ENCODE measurements around the gene TUBB1.

Gene TUBB1

DNA sequence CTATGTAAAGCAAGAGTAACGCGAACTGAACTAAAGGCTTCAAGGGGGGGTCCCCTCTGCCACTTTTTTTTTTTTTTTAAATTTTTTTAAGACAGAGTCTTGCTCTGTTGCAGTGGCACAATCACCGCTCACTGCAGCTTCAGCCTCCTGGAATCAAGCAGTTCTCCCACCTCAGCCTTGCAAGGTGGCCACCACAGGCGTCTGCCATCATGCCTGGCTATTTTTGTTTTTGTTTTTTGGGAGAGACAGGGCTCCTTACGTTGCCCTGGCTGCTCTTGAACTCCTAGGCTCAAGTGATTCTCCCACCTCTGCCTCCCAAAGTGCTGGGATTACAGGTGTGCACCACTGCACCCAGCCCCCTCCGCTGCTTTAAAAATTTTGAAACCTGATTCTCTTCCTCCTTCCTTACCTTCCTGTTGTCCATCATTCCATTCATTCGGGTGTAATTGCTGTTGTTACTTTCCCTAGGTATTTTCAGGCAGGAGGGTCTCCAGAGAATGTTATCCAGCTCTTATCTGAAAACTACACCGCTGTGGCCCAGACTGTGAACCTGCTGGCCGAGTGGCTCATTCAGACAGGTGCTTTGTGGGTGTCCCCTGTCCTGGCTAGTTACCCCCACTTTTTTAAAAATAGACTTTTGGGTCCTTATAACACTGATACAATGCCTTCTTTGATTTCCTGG, 32.8 kb upstream of the TUBB1 start:
- Histone ChIP-seq H3K9ac (ENCODE audit: low read length) (no peak overlapping the region), H3K4me3 (ENCODE audit: low read length) (no peak overlapping the region), H3K9me3 (ENCODE audit: insufficient read depth, low read length) (no peaks in the 10 kb centered on the region), H3K79me2 (ENCODE audit: low read length) (peaks cover 67% of the 10 kb centered on the region), H2AFZ (ENCODE audit: low read depth, low read length) (no peak overlapping the region), H3K27me3 (ENCODE audit: low read depth, low read length) (no peaks in the 10 kb centered on the region), H4K20me1 (ENCODE audit: insufficient read depth, low read length) (peaks cover 56% of the 10 kb centered on the region), H3K27ac (ENCODE audit: low read length) (no peak overlapping the region), H3K4me2 (ENCODE audit: low read length) (no peak overlapping the region), H3K36me3 (replicated peaks; ENCODE audit: low read depth, low read length) (peaks cover 63% of the 10 kb centered on the region), H3K4me1 (ENCODE audit: low read length) (peaks cover 19% of the 10 kb centered on the region)
- TF ChIP-seq EZH2phosphoT487 (IDR thresholded peaks at IDR 0.05; ENCODE audit: low read depth): no peak
- TF ChIP-seq, protein P1, sequence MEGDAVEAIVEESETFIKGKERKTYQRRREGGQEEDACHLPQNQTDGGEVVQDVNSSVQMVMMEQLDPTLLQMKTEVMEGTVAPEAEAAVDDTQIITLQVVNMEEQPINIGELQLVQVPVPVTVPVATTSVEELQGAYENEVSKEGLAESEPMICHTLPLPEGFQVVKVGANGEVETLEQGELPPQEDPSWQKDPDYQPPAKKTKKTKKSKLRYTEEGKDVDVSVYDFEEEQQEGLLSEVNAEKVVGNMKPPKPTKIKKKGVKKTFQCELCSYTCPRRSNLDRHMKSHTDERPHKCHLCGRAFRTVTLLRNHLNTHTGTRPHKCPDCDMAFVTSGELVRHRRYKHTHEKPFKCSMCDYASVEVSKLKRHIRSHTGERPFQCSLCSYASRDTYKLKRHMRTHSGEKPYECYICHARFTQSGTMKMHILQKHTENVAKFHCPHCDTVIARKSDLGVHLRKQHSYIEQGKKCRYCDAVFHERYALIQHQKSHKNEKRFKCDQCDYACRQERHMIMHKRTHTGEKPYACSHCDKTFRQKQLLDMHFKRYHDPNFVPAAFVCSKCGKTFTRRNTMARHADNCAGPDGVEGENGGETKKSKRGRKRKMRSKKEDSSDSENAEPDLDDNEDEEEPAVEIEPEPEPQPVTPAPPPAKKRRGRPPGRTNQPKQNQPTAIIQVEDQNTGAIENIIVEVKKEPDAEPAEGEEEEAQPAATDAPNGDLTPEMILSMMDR (IDR thresholded peaks at IDR 0.05; ENCODE audit: low read depth, low read length): no peak

DNA sequence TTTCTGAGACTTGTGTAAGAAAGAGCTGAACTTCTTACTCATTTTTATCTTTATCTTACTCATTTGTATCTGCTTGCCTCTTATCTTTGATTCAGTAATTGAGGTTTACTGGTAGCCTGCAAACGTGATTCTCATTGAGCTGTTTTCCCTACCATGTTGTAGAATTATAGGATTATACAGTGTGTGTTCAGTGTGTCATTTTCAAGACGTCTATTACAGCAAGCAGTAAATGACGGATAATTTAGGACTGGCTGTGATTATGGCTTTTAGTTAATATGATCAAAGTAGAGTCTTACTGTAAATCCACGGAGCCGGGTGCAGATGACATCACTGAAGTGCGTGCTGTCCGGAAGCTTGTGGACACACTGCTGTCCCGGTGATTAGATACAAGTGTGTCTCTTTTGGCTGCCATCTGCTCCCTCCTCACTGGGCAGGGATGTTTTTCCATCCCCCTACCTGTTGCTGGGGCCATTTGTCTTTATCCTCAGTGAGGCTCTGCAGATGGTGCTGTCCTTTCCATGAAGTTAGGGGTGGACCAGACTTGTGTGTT, 32.2 kb upstream of the TUBB1 start:
- Histone ChIP-seq H3K36me3 (replicated peaks; ENCODE audit: low read depth, low read length) (peaks cover 69% of the 10 kb centered on the region), H3K9ac (ENCODE audit: low read length) (no peak overlapping the region)

DNA sequence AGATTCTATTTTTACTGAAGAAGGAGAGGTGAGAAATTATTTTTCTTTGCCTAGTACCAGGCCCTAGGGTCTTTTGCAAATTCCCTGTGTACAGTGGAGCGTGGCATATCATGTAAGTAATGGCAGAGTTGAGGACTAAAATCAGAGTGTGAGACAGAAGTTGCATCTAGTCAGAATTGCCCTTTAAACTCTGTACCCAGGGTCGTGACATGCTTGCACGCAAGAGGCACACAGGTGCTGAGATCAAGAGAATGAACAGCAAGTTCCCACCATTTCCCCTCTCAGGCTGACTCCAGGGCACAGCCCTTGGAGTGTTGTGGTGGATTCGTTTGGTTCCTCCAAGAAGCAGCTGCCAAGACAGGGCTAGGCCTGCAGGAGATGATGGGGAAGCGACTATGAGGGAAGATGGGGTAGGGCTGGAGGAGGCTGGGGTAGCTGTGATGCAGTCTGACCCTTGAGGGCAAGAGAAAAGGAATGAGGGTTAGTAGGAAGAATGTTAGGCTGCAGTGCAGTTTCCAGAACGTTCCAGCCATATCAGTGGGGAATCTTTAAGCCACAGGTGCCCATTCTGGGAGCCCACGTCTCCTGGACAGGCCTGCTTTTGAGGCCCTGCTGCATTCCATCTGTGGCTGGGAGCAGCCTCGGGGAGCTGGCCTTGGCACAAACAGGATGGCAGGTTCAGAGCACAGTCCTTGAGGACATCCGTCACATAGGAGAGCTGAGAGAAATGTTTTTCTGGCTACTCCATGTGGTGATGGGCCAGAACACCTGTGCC, 31.3 kb upstream of the TUBB1 start:
- no peak overlapping the region for H2AFZ ChIP-seq (ENCODE audit: low read depth, low read length)
- H3K36me3 ChIP-seq (replicated peaks; ENCODE audit: low read depth, low read length): peaks cover 73% of the 10 kb centered on the region
- H3K27ac ChIP-seq (ENCODE audit: low read length): no peak overlapping the region
- H3K4me1 ChIP-seq (ENCODE audit: low read length): peaks cover 13% of the 10 kb centered on the region
- H3K9ac ChIP-seq (ENCODE audit: low read length): no peak overlapping the region
- no peak for TF ChIP-seq EZH2phosphoT487 (IDR thresholded peaks at IDR 0.05; ENCODE audit: low read depth)
- TF ChIP-seq, protein P1 (IDR thresholded peaks at IDR 0.05; ENCODE audit: low read depth, low read length): no peak
- no peak overlapping the region for H3K4me2 ChIP-seq (ENCODE audit: low read length)
- no peaks in the 10 kb centered on the region for H3K9me3 ChIP-seq (ENCODE audit: insufficient read depth, low read length)
- H4K20me1 ChIP-seq (ENCODE audit: insufficient read depth, low read length): peaks cover 51% of the 10 kb centered on the region
- no peak overlapping the region for H3K4me3 ChIP-seq (ENCODE audit: low read length)
- H3K27me3 ChIP-seq (ENCODE audit: low read depth, low read length): no peaks in the 10 kb centered on the region
- H3K79me2 ChIP-seq (ENCODE audit: low read length): peaks cover 53% of the 10 kb centered on the region

More for the DNA sequence above, 32.2 kb upstream of the TUBB1 start:
- H3K27ac ChIP-seq (ENCODE audit: low read length): no peak overlapping the region
- no peaks in the 10 kb centered on the region for H3K9me3 ChIP-seq (ENCODE audit: insufficient read depth, low read length)
- H3K4me1 ChIP-seq (ENCODE audit: low read length): peaks cover 19% of the 10 kb centered on the region
- no peaks in the 10 kb centered on the region for H3K27me3 ChIP-seq (ENCODE audit: low read depth, low read length)
- TF ChIP-seq, protein P1 (IDR thresholded peaks at IDR 0.05; ENCODE audit: low read depth, low read length): no peak
- no peak for TF ChIP-seq EZH2phosphoT487 (IDR thresholded peaks at IDR 0.05; ENCODE audit: low read depth)
- no peak overlapping the region for H3K4me2 ChIP-seq (ENCODE audit: low read length)
- H3K79me2 ChIP-seq (ENCODE audit: low read length): peaks cover 60% of the 10 kb centered on the region
- H2AFZ ChIP-seq (ENCODE audit: low read depth, low read length): no peak overlapping the region
- peaks cover 56% of the 10 kb centered on the region for H4K20me1 ChIP-seq (ENCODE audit: insufficient read depth, low read length)
- no peak overlapping the region for H3K4me3 ChIP-seq (ENCODE audit: low read length)

DNA sequence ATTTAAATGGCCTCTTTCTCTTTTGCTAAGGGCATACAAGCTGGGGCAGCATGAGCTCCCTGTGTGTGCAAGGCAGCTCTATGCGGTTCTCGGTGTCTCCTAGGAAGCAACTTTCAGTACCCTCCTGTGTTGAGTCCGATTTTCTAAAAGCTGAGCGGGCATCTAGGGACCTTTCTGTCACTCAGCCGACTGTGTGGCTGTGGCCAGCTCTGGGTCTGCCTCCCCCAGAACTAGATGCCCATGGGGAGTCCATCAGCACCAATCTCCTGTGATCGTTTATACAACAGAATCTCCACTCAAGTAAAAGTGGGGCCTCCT, 30.7 kb upstream of the TUBB1 start:
- Histone ChIP-seq H3K4me2 (ENCODE audit: low read length) (no peak overlapping the region), H3K27ac (ENCODE audit: low read length) (no peak overlapping the region), H3K9ac (ENCODE audit: low read length) (no peak overlapping the region), H4K20me1 (ENCODE audit: insufficient read depth, low read length) (peaks cover 55% of the 10 kb centered on the region), H3K27me3 (ENCODE audit: low read depth, low read length) (no peaks in the 10 kb centered on the region), H3K4me3 (ENCODE audit: low read length) (no peak overlapping the region), H3K4me1 (ENCODE audit: low read length) (peaks cover 17% of the 10 kb centered on the region), H3K36me3 (replicated peaks; ENCODE audit: low read depth, low read length) (peaks cover 79% of the 10 kb centered on the region), H3K79me2 (ENCODE audit: low read length) (peaks cover 53% of the 10 kb centered on the region), H2AFZ (ENCODE audit: low read depth, low read length) (no peak overlapping the region), H3K9me3 (ENCODE audit: insufficient read depth, low read length) (no peaks in the 10 kb centered on the region)
- TF ChIP-seq, protein P1 (IDR thresholded peaks at IDR 0.05; ENCODE audit: low read depth, low read length): no peak
